H1 (cell line): ENCODE data around the gene DOK7.

Experiments
- EP300 ChIP-seq, 2 experiments: IDR thresholded peaks; 1 replicate in 1 of 2; 2 replicates in 1 of 2; pipeline ENCODE4 v1.6.1; 2011 to 2012; ENCODE audit warnings: low read depth in 2 of 2, low read length in 2 of 2, mild to moderate bottlenecking in 2 of 2, borderline replicate concordance in 1 of 2, inconsistent platforms in 1 of 2, moderate library complexity in 1 of 2
- EZH2 ChIP-seq: fragments of 200-600 bp; sonication (generic); IDR thresholded peaks from 2 replicates; pipeline ENCODE4 v1.7.1; 2012; ENCODE audit warnings: low read depth, mild to moderate bottlenecking, moderate library complexity, low read length, inconsistent platforms; ENCODE audit not compliant: severe bottlenecking
- JUN ChIP-seq: IDR thresholded peaks from 2 replicates; pipeline ENCODE4 v1.6.1; 2011; ENCODE audit warnings: low read depth, mild to moderate bottlenecking, improper control_type of control experiment, low read length
- POLR2A ChIP-seq, 2 experiments: IDR thresholded peaks; 1 replicate in 1 of 2; 2 replicates in 1 of 2; pipeline ENCODE4 v1.6.1; 2011; ENCODE audit warnings: low read depth in 2 of 2, low read length in 2 of 2, mild to moderate bottlenecking in 2 of 2; ENCODE audit errors: control extremely low read depth in 1 of 2
- POLR2AphosphoS5 ChIP-seq: IDR thresholded peaks from 2 replicates; pipeline ENCODE4 v1.6.1; 2011; ENCODE audit warnings: low read depth, low read length
- SP1 ChIP-seq: IDR thresholded peaks from 2 replicates; pipeline ENCODE4 v1.6.1; 2011; ENCODE audit warnings: low read depth, low read length
- TAF7 ChIP-seq: optimal IDR thresholded peaks from 2 replicates; pipeline ENCODE3; 2011; ENCODE audit warnings: low read depth, mild to moderate bottlenecking, inconsistent platforms, low read length, moderate library complexity, borderline replicate concordance
- ZNF274 ChIP-seq: IDR thresholded peaks from 2 replicates; pipeline ENCODE4 v1.7.0; 2012; ENCODE audit warnings: low read length, borderline replicate concordance; ENCODE audit errors: extremely low read depth
- TF ChIP-seq, protein P1 (sequence below), 3 experiments: IDR thresholded peaks; 1 replicate in 2 of 3; 2 replicates in 1 of 3; pipeline versions ENCODE4 v1.5.1 to v1.6.1; 2011; ENCODE audit warnings: low read length in 3 of 3, mild to moderate bottlenecking in 3 of 3, inconsistent platforms in 2 of 3, low read depth in 1 of 3, moderate library complexity in 1 of 3; ENCODE audit not compliant: insufficient read depth in 1 of 3; ENCODE audit errors: control extremely low read depth in 1 of 3
- TF ChIP-seq, protein P2 (sequence below): fragments of 300-600 bp; sonication (generic); IDR thresholded peaks from 2 replicates; pipeline ENCODE4 v1.7.1; 2012; ENCODE audit warnings: low read length, moderate library complexity, mild to moderate bottlenecking, inconsistent platforms; ENCODE audit not compliant: insufficient replicate concordance
- TF ChIP-seq, protein P3 (sequence below): IDR thresholded peaks from 2 replicates; pipeline ENCODE4 v1.6.1; 2012; ENCODE audit warnings: inconsistent platforms

DNA sequence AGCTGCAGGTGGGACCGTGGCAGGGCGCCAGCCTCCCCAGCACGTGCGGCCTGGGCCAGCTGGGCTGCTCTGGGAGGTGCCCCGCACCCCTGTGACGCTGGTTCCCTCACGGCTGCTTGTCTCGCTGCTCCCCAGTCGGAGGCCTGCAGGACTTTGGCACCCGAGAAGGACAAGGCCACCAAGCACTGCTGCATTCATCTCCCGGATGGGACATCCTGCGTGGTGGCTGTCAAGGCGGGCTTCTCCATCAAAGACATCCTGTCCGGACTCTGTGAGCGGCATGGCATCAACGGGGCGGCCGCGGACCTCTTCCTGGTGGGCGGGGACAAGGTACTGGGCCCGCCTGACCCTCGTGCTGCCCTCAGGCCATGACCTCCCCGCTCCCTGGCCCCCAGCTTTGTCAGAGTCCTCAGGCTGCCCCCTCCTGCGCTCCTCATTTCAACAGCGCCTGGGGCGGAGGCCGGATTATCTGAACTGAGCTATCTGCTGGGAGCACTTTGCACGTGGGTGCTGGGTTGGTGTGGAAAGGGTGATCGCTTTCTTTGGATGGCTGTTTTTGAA, 40.8 kb upstream of the DOK7 start:
- TF ChIP-seq, protein P1, sequence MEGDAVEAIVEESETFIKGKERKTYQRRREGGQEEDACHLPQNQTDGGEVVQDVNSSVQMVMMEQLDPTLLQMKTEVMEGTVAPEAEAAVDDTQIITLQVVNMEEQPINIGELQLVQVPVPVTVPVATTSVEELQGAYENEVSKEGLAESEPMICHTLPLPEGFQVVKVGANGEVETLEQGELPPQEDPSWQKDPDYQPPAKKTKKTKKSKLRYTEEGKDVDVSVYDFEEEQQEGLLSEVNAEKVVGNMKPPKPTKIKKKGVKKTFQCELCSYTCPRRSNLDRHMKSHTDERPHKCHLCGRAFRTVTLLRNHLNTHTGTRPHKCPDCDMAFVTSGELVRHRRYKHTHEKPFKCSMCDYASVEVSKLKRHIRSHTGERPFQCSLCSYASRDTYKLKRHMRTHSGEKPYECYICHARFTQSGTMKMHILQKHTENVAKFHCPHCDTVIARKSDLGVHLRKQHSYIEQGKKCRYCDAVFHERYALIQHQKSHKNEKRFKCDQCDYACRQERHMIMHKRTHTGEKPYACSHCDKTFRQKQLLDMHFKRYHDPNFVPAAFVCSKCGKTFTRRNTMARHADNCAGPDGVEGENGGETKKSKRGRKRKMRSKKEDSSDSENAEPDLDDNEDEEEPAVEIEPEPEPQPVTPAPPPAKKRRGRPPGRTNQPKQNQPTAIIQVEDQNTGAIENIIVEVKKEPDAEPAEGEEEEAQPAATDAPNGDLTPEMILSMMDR (IDR thresholded peaks at IDR 0.05; ENCODE audit: control extremely low read depth in 1 of 3, insufficient read depth in 1 of 3, low read depth in 1 of 3, low read length in 3 of 3), result no peak
- TF ChIP-seq EZH2 (no peak), EP300 (IDR thresholded peaks at IDR 0.05; ENCODE audit: borderline replicate concordance in 1 of 2, low read depth in 2 of 2, low read length in 2 of 2) (no peak), POLR2AphosphoS5 (no peak), POLR2A (IDR thresholded peaks at IDR 0.05; ENCODE audit: control extremely low read depth in 1 of 2, low read depth in 2 of 2, low read length in 2 of 2) (no peak), TAF7 (no peak), JUN (no peak), SP1 (no peak), ZNF274 (no peak)
- TF ChIP-seq, protein P2, sequence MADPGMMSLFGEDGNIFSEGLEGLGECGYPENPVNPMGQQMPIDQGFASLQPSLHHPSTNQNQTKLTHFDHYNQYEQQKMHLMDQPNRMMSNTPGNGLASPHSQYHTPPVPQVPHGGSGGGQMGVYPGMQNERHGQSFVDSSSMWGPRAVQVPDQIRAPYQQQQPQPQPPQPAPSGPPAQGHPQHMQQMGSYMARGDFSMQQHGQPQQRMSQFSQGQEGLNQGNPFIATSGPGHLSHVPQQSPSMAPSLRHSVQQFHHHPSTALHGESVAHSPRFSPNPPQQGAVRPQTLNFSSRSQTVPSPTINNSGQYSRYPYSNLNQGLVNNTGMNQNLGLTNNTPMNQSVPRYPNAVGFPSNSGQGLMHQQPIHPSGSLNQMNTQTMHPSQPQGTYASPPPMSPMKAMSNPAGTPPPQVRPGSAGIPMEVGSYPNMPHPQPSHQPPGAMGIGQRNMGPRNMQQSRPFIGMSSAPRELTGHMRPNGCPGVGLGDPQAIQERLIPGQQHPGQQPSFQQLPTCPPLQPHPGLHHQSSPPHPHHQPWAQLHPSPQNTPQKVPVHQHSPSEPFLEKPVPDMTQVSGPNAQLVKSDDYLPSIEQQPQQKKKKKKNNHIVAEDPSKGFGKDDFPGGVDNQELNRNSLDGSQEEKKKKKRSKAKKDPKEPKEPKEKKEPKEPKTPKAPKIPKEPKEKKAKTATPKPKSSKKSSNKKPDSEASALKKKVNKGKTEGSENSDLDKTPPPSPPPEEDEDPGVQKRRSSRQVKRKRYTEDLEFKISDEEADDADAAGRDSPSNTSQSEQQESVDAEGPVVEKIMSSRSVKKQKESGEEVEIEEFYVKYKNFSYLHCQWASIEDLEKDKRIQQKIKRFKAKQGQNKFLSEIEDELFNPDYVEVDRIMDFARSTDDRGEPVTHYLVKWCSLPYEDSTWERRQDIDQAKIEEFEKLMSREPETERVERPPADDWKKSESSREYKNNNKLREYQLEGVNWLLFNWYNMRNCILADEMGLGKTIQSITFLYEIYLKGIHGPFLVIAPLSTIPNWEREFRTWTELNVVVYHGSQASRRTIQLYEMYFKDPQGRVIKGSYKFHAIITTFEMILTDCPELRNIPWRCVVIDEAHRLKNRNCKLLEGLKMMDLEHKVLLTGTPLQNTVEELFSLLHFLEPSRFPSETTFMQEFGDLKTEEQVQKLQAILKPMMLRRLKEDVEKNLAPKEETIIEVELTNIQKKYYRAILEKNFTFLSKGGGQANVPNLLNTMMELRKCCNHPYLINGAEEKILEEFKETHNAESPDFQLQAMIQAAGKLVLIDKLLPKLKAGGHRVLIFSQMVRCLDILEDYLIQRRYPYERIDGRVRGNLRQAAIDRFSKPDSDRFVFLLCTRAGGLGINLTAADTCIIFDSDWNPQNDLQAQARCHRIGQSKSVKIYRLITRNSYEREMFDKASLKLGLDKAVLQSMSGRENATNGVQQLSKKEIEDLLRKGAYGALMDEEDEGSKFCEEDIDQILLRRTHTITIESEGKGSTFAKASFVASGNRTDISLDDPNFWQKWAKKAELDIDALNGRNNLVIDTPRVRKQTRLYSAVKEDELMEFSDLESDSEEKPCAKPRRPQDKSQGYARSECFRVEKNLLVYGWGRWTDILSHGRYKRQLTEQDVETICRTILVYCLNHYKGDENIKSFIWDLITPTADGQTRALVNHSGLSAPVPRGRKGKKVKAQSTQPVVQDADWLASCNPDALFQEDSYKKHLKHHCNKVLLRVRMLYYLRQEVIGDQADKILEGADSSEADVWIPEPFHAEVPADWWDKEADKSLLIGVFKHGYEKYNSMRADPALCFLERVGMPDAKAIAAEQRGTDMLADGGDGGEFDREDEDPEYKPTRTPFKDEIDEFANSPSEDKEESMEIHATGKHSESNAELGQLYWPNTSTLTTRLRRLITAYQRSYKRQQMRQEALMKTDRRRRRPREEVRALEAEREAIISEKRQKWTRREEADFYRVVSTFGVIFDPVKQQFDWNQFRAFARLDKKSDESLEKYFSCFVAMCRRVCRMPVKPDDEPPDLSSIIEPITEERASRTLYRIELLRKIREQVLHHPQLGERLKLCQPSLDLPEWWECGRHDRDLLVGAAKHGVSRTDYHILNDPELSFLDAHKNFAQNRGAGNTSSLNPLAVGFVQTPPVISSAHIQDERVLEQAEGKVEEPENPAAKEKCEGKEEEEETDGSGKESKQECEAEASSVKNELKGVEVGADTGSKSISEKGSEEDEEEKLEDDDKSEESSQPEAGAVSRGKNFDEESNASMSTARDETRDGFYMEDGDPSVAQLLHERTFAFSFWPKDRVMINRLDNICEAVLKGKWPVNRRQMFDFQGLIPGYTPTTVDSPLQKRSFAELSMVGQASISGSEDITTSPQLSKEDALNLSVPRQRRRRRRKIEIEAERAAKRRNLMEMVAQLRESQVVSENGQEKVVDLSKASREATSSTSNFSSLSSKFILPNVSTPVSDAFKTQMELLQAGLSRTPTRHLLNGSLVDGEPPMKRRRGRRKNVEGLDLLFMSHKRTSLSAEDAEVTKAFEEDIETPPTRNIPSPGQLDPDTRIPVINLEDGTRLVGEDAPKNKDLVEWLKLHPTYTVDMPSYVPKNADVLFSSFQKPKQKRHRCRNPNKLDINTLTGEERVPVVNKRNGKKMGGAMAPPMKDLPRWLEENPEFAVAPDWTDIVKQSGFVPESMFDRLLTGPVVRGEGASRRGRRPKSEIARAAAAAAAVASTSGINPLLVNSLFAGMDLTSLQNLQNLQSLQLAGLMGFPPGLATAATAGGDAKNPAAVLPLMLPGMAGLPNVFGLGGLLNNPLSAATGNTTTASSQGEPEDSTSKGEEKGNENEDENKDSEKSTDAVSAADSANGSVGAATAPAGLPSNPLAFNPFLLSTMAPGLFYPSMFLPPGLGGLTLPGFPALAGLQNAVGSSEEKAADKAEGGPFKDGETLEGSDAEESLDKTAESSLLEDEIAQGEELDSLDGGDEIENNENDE, result no peak
- TF ChIP-seq, protein P3, sequence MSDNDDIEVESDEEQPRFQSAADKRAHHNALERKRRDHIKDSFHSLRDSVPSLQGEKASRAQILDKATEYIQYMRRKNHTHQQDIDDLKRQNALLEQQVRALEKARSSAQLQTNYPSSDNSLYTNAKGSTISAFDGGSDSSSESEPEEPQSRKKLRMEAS, result no peak
